Measurements from ENCODE around the gene UBALD1.

UBALD1 gene

GRCh38 chr16:4646773-4647643, 32.3 kb upstream of the UBALD1 start:
- DNase-seq (ENCODE audit: low spot score): no peak

- DNase-seq (ENCODE audit: low spot score): no peak
These were observed 27.2 kb upstream of the UBALD1 start for GRCh38 chr16:4641895-4642294.

- no peak for DNase-seq (ENCODE audit: low spot score)
These were observed 26.6 kb upstream of the UBALD1 start for GRCh38 chr16:4641306-4641687.

- no peak for DNase-seq (ENCODE audit: low spot score)
These were observed 26.1 kb upstream of the UBALD1 start for GRCh38 chr16:4640572-4641305.

GRCh38 chr16:4639899-4640509, 25.3 kb upstream of the UBALD1 start:
- DNase-seq (ENCODE audit: low spot score): no peak

GRCh38 chr16:4637501-4638166, 22.9 kb upstream of the UBALD1 start:
- DNase-seq (ENCODE audit: low spot score): no peak

GRCh38 chr16:4636196-4636595, 21.5 kb upstream of the UBALD1 start:
- DNase-seq (ENCODE audit: low spot score): no peak

GRCh38 chr16:4634768-4635167, 20.1 kb upstream of the UBALD1 start:
- DNase-seq (ENCODE audit: low spot score): no peak

- no peak for DNase-seq (ENCODE audit: low spot score)
These were observed 19.4 kb upstream of the UBALD1 start for GRCh38 chr16:4633910-4634635.

GRCh38 chr16:4631444-4631843, 16.8 kb upstream of the UBALD1 start:
- no peak for DNase-seq (ENCODE audit: low spot score)

- DNase-seq (ENCODE audit: low spot score): no peak
These were observed 13.6 kb upstream of the UBALD1 start for GRCh38 chr16:4628283-4628682.

GRCh38 chr16:4626396-4626795, 11.7 kb upstream of the UBALD1 start:
- no peak for DNase-seq (ENCODE audit: low spot score)

GRCh38 chr16:4625560-4626159, 11.0 kb upstream of the UBALD1 start:
- no peak for DNase-seq (ENCODE audit: low spot score)

- peak; percentile 71 for DNase-seq (ENCODE audit: low spot score)
These were observed 10.3 kb upstream of the UBALD1 start for GRCh38 chr16:4624827-4625559.

GRCh38 chr16:4624015-4624826, 9.5 kb upstream of the UBALD1 start, which contains the start of gene MGRN1:
Gene MGRN1, plus strand, starts transcription at chr16:4624826. Its CDS starts 135 bp downstream, at chr16:4624961.
- peak; percentile 95 for DNase-seq (ENCODE audit: low spot score)

GRCh38 chr16:4623593-4623992, 8.9 kb upstream of the UBALD1 start:
- no peak for DNase-seq (ENCODE audit: low spot score)

GRCh38 chr16:4618645-4619418, 4.1 kb upstream of the UBALD1 start:
- DNase-seq (ENCODE audit: low spot score): no peak

- no peak for DNase-seq (ENCODE audit: low spot score)
These were observed 3.2 kb upstream of the UBALD1 start for GRCh38 chr16:4617880-4618279.
